Gastroesophageal sphincter (tissue), 3 donors: ENCODE measurements around the gene CEP55.

ENCODE experiments used
- CTCF ChIP-seq, 4 experiments: fragments of 200-600 bp in 2 of 4; fragments of 450-650 bp in 2 of 4; sonication (generic) in 1 of 4; IDR thresholded peaks; one replicate each; pipeline ENCODE4 v1.5.1; 2017 to 2019; ENCODE audit warnings: antibody characterized with exemption in 4 of 4, mild to moderate bottlenecking in 2 of 4, moderate library complexity in 2 of 4
- EP300 ChIP-seq: sonication (generic); formaldehyde crosslinking; IDR thresholded peaks from one replicate; pipeline ENCODE4 v1.6.1; 2017; ENCODE audit warnings: antibody characterized with exemption, mild to moderate bottlenecking
- POLR2A ChIP-seq, 2 donors: fragments of 450-650 bp; IDR thresholded peaks; one replicate each; pipeline ENCODE4 v1.6.1; 2017; ENCODE audit warnings: antibody characterized with exemption in 2 of 2, mild to moderate bottlenecking in 2 of 2, moderate library complexity in 1 of 2
- POLR2AphosphoS5 ChIP-seq: sonication (generic); formaldehyde crosslinking; IDR thresholded peaks from one replicate; pipeline ENCODE4 v1.6.1; 2017; ENCODE audit warnings: antibody characterized with exemption

- TF ChIP-seq CTCF (IDR thresholded peaks at IDR 0.05) (no peak), EP300 (no peak), POLR2AphosphoS5 (no peak), POLR2A (IDR thresholded peaks at IDR 0.05) (no peak)
Observed at GRCh38 chr10:93570383-93570782, 74.0 kb downstream of the CEP55 start.
